Prostate gland (tissue), 2 donors: ENCODE measurements around the gene ABHD5.

ENCODE experiments used
- POLR2A ChIP-seq: fragments of 450-650 bp; IDR thresholded peaks from one replicate; pipeline ENCODE4 v1.6.1; 2016; ENCODE audit warnings: antibody characterized with exemption, mild to moderate bottlenecking
- POLR2AphosphoS5 ChIP-seq: sonication (generic); formaldehyde crosslinking; IDR thresholded peaks from one replicate; pipeline ENCODE4 v1.6.1; 2017; ENCODE audit warnings: antibody characterized with exemption
- TF ChIP-seq, protein P1 (sequence below), 4 experiments: fragments of 200-600 bp in 2 of 4; fragments of 450-650 bp in 2 of 4; sonication (generic) in 2 of 4; IDR thresholded peaks; 1 replicate in 3 of 4; 2 replicates in 1 of 4; pipeline ENCODE4 v1.5.1; 2016 to 2019; ENCODE audit warnings: antibody characterized with exemption in 4 of 4, mild to moderate bottlenecking in 2 of 4, moderate library complexity in 2 of 4

- TF ChIP-seq, protein P1, sequence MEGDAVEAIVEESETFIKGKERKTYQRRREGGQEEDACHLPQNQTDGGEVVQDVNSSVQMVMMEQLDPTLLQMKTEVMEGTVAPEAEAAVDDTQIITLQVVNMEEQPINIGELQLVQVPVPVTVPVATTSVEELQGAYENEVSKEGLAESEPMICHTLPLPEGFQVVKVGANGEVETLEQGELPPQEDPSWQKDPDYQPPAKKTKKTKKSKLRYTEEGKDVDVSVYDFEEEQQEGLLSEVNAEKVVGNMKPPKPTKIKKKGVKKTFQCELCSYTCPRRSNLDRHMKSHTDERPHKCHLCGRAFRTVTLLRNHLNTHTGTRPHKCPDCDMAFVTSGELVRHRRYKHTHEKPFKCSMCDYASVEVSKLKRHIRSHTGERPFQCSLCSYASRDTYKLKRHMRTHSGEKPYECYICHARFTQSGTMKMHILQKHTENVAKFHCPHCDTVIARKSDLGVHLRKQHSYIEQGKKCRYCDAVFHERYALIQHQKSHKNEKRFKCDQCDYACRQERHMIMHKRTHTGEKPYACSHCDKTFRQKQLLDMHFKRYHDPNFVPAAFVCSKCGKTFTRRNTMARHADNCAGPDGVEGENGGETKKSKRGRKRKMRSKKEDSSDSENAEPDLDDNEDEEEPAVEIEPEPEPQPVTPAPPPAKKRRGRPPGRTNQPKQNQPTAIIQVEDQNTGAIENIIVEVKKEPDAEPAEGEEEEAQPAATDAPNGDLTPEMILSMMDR (IDR thresholded peaks at IDR 0.05) = no peak
- no peak for TF ChIP-seq POLR2AphosphoS5
- no peak for TF ChIP-seq POLR2A
Observed at GRCh38 chr3:43650345-43650744, 40.4 kb upstream of the ABHD5 start.
